ENCODE data around the gene RSPO3.

RSPO3 gene

DNA sequence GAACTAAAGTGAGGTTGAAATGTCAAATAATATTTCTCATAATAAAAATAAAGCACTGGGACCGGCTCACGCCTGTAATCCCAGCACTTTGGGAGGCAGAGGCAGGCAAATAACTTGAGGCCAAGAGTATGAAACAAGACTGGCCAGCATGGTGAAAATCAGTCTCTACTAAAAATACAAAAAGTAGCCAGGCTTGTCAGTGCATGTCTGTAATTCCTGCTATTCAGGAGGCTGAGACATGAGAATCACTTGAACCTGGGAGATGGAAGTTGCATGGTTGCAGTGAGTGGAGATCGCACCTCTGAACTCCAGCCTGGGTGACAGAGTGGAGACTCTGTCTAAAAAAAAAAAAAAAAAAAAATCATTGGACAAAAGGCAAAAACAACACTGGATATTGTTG is 38.4 kb upstream of the RSPO3 start:
- H3K27ac ChIP-seq, result no peak overlapping the region
- TF ChIP-seq, protein P1, sequence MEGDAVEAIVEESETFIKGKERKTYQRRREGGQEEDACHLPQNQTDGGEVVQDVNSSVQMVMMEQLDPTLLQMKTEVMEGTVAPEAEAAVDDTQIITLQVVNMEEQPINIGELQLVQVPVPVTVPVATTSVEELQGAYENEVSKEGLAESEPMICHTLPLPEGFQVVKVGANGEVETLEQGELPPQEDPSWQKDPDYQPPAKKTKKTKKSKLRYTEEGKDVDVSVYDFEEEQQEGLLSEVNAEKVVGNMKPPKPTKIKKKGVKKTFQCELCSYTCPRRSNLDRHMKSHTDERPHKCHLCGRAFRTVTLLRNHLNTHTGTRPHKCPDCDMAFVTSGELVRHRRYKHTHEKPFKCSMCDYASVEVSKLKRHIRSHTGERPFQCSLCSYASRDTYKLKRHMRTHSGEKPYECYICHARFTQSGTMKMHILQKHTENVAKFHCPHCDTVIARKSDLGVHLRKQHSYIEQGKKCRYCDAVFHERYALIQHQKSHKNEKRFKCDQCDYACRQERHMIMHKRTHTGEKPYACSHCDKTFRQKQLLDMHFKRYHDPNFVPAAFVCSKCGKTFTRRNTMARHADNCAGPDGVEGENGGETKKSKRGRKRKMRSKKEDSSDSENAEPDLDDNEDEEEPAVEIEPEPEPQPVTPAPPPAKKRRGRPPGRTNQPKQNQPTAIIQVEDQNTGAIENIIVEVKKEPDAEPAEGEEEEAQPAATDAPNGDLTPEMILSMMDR (conservative IDR thresholded peaks at IDR 0.05), result no peak

DNA sequence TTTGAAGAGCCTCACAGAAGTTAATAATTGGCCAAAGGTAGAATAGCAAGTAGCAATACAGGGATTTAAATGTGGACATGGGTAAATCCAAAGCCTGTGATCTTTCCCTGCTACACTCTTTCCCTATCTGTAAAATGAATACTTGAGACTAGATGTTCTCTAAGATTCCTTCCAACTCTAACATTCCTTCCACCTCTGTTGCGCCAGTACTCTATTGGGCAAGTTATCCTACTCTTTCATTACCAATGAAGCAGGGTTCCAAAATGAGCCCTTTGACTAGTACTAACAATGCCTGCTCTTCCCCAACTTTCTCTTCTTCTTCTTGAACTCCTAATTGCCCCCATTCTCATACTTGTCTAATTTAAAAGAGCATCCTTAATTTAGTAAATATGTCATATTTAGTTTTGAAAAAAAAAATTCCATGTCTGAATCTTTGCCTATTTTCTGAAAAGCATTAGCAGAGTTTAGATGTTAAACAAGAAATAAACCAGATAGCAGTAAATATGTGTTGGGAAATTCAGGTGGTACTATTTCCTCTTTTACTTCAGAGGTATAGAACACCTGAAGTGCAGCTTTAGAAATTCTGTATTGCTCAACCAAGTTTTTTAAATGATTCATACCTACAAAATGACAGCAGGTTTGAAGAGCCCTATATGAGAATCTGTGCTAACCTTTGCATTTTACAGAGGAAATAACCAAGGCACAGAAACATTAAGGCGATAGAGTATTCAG is 35.1 kb upstream of the RSPO3 start:
- TF ChIP-seq, protein P1 (conservative IDR thresholded peaks at IDR 0.05), result no peak
- H3K27ac ChIP-seq, result no peak overlapping the region

DNA sequence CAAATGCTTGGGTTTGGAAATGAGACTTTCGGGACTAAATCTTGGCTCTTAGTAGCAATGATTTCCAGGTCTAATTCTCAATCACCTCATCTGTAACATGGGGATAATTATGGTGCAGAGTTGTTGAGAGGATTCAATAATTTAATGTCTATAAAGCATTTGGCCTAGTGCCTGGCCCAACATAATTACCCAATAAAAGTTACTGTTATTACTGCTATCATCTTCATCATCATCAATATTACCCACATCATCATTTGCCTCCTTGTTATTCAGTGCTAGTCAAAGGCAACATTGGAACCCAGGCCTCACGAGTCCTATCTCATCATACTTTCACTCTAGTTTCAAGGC is 34.5 kb upstream of the RSPO3 start:
- H3K27ac ChIP-seq, result no peak overlapping the region
- TF ChIP-seq, protein P1 (conservative IDR thresholded peaks at IDR 0.05), result no peak

DNA sequence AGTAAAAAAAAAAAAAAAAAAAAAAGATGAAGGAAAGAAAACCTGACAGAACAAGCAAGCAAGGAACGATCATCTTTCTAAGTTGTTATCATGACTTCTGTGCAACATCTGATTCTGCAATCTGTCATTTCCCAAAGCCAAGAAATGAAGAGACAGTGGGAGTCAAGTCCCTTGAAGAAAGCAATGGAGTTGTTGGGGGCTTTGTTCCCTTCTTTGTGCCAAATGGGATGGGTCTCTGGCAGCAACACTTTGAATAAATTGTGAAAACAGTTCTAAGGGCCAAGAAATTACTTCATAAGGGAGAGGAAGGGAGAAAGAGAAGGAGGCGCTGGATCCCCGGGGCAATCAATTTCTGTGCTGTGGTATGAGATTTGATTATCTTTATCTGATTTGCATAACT is 33.3 kb upstream of the RSPO3 start:
- no peak overlapping the region for H3K27ac ChIP-seq
- TF ChIP-seq, protein P1 (conservative IDR thresholded peaks at IDR 0.05), result no peak

DNA sequence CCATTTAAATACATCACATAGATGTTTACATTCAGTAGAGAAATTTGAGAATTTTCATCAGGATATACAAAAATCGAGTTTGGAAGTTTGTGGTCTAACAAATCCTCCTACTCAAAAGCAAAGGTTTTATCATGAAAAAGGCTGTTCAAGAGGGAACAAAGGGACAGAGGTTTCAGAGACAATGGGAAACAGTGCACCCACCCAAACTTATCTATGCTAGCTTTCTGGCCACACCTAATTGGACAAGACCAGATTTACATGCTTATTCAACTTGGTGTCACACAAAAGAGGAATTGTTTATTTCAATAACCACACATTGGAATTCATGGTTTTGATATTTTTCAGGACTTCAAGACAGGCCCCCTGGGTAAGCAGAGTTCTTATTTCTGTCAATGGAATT is 28.4 kb upstream of the RSPO3 start:
- no peak overlapping the region for H3K27ac ChIP-seq
- TF ChIP-seq, protein P1 (conservative IDR thresholded peaks at IDR 0.05), result no peak

DNA sequence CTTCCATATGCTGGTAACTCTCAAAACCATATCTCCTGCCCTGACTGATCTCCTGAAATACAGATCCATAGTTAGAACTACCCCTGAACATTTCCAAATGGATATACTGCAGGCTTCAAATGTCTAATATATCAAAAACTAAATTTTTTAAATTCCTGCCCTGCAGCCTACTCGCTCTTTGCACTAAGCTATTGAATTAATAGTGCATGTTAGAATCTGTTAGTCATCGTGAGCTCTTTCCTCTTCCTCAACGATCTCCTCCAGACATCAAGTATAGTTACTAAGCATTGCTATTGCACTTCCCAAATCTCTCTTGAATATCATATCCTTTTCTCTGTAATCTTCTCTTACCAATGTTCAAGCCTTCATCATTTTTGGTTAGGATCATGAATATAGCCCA is 26.0 kb upstream of the RSPO3 start:
- no peak overlapping the region for H3K27ac ChIP-seq
- TF ChIP-seq, protein P1 (conservative IDR thresholded peaks at IDR 0.05), result no peak

DNA sequence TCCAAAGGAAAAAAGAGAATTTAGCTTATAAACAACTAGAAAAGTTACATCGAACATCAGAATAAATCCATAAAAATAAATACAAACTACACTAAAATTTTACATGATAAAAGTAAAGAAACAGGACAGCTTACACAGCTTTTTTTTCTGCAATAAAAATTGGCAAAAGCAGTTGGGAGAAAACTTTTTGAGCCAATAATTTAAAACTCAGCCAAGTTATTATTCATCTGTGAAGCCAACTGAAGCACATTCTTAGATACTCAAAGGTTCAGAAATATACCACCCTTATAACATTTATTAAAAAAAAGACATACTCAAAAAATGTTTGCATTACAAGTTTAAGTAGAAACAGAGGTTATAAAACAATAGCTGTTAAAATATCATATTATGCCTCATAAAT is 23.7 kb upstream of the RSPO3 start:
- H3K27ac ChIP-seq, result no peak overlapping the region
- TF ChIP-seq, protein P1 (conservative IDR thresholded peaks at IDR 0.05), result no peak

Data from VCaP (cell line).